ENCODE results near the gene MRPS18A. TPM values are rescaled to one million over a fixed set of nuclear protein-coding genes. Genes with fewer than 3 reads are reported as not detected.
A peak's percentile ranks its signal among the peaks of the same experiment; 100 is the strongest.

MRPS18A gene
- total RNA-seq, 4 donors from 2014 or later, result 41.1 to 64.4 (median 52.4) TPM

DNA sequence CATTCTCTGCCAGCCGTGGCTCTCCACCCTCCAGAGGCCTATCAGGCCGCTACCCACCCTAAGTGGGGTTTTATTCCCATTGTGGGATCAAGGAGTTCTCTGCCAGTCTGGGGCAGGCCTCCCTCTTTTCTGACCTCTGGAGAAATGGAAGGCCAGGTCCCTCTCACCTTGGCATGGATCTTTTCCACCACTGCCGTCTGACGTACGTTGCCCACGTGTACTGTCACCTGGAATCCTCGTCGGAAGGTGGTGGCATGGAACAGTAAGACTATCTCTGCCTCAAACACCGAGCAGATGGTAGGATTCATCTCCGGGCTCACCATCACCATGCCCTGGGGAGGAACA, 65.8 kb downstream of the MRPS18A start:
- H3K36me3 ChIP-seq, result peaks cover 0 to 68% (median 0%) of the 10 kb centered on the region in 3 donors
- no peak overlapping the region for H3K4me3 ChIP-seq
- H3K9me3 ChIP-seq, result no peaks in the 10 kb centered on the region
- H3K27ac ChIP-seq, result no peak overlapping the region
- H3K4me1 ChIP-seq, result peaks cover 0 to 2% (median 0%) of the 10 kb centered on the region in 4 donors
- no peaks in the 10 kb centered on the region for H3K27me3 ChIP-seq
- TF ChIP-seq POLR2A (IDR thresholded peaks at IDR 0.05), result no peak
- TF ChIP-seq, protein P1, sequence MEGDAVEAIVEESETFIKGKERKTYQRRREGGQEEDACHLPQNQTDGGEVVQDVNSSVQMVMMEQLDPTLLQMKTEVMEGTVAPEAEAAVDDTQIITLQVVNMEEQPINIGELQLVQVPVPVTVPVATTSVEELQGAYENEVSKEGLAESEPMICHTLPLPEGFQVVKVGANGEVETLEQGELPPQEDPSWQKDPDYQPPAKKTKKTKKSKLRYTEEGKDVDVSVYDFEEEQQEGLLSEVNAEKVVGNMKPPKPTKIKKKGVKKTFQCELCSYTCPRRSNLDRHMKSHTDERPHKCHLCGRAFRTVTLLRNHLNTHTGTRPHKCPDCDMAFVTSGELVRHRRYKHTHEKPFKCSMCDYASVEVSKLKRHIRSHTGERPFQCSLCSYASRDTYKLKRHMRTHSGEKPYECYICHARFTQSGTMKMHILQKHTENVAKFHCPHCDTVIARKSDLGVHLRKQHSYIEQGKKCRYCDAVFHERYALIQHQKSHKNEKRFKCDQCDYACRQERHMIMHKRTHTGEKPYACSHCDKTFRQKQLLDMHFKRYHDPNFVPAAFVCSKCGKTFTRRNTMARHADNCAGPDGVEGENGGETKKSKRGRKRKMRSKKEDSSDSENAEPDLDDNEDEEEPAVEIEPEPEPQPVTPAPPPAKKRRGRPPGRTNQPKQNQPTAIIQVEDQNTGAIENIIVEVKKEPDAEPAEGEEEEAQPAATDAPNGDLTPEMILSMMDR (IDR thresholded peaks at IDR 0.05), result no peak
- peak in 1 of 3 donors; percentile 12 for DNase-seq

Other genes starting within 250 kb of the MRPS18A start
- not detected for gene DLK2, start 232.2 kb downstream of the MRPS18A start, total RNA-seq
- gene TJAP1, start 210.2 kb downstream of the MRPS18A start, total RNA-seq, result 10 to 100 TPM; 21.4 to 58.6 (median 45.7) TPM
- gene LRRC73, start 177.4 kb downstream of the MRPS18A start, total RNA-seq, result 1 to 10 TPM in 1 of 4 donors, not detected in 3; 3.3 TPM
- gene YIPF3, start 170.9 kb downstream of the MRPS18A start, total RNA-seq, result 100 to 1,000 TPM in 2 of 4 donors, 10 to 100 TPM in 2; 78.3 to 165 (median 108) TPM
- 10 to 100 TPM in 3 of 4 donors, 1 to 10 TPM in 1; 8.6 to 29.7 (median 16.5) TPM for gene POLR1C, start 170.7 kb downstream of the MRPS18A start, total RNA-seq
- gene XPO5, start 111.8 kb downstream of the MRPS18A start, total RNA-seq, result 10 to 100 TPM; 17.3 to 55.3 (median 27.8) TPM
- gene POLH, start 111.6 kb downstream of the MRPS18A start, total RNA-seq, result 10 to 100 TPM in 2 of 4 donors, 1 to 10 TPM in 2; 7.1 to 12.6 (median 10.2) TPM
- gene GTPBP2, start 58.5 kb downstream of the MRPS18A start, total RNA-seq, result 100 to 1,000 TPM in 1 of 4 donors, 10 to 100 TPM in 3; 73.4 to 118 (median 88.4) TPM
- gene MAD2L1BP, start 52.0 kb downstream of the MRPS18A start, total RNA-seq, result 10 to 100 TPM; 32.2 to 72.0 (median 58.0) TPM
- 1 to 10 TPM in 1 of 4 donors, not detected in 3; 1.7 TPM for gene RSPH9, start 42.8 kb downstream of the MRPS18A start, total RNA-seq
- 100 to 1,000 TPM; 202 to 663 (median 418) TPM for gene VEGFA, start 82.4 kb upstream of the MRPS18A start, total RNA-seq